ENCODE results near the gene CASZ1.
A peak's percentile ranks its signal among the peaks of the same experiment; 100 is the strongest.

The CASZ1 gene

GRCh38 chr1:10678852-10679251 is 117.6 kb downstream of the CASZ1 start:
- in situ Hi-C loops (cut with HindIII; ENCODE audit: low sequenced_read_pairs) = no loop called here
- DNase-seq (ENCODE audit: low read depth) = no peak
- no peak overlapping the region for H3K4me3 ChIP-seq (ENCODE audit: low read depth, low read length)
- TF ChIP-seq CTCF (IDR thresholded peaks at IDR 0.05; ENCODE audit: low read depth, low read length, missing control alignments) = no peak

GRCh38 chr1:10678402-10678801 is 118.0 kb downstream of the CASZ1 start:
- in situ Hi-C loops (cut with HindIII; ENCODE audit: low sequenced_read_pairs) = no loop called here
- TF ChIP-seq CTCF (IDR thresholded peaks at IDR 0.05; ENCODE audit: low read depth, low read length, missing control alignments) = no peak
- no peak overlapping the region for H3K4me3 ChIP-seq (ENCODE audit: low read depth, low read length)
- no peak for DNase-seq (ENCODE audit: low read depth)

- no peak overlapping the region for H3K4me3 ChIP-seq (ENCODE audit: low read depth, low read length)
- peak; percentile 4 for DNase-seq (ENCODE audit: low read depth)
- in situ Hi-C loops (cut with HindIII; ENCODE audit: low sequenced_read_pairs) = no loop called here
- no peak for TF ChIP-seq CTCF (IDR thresholded peaks at IDR 0.05; ENCODE audit: low read depth, low read length, missing control alignments)
Measured at GRCh38 chr1:10677491-10678391, 118.7 kb downstream of the CASZ1 start.

GRCh38 chr1:10676963-10677362 is 119.5 kb downstream of the CASZ1 start:
- in situ Hi-C loops (cut with HindIII; ENCODE audit: low sequenced_read_pairs) = no loop called here
- no peak for TF ChIP-seq CTCF (IDR thresholded peaks at IDR 0.05; ENCODE audit: low read depth, low read length, missing control alignments)
- no peak for DNase-seq (ENCODE audit: low read depth)
- H3K4me3 ChIP-seq (ENCODE audit: low read depth, low read length) = no peak overlapping the region

- no peak overlapping the region for H3K4me3 ChIP-seq (ENCODE audit: low read depth, low read length)
- DNase-seq (ENCODE audit: low read depth) = no peak
- in situ Hi-C loops (cut with HindIII; ENCODE audit: low sequenced_read_pairs) = no loop called here
- no peak for TF ChIP-seq CTCF (IDR thresholded peaks at IDR 0.05; ENCODE audit: low read depth, low read length, missing control alignments)
Measured at GRCh38 chr1:10675813-10676212, 120.6 kb downstream of the CASZ1 start.

- TF ChIP-seq CTCF (IDR thresholded peaks at IDR 0.05; ENCODE audit: low read depth, low read length, missing control alignments) = no peak
- H3K4me3 ChIP-seq (ENCODE audit: low read depth, low read length) = no peak overlapping the region
- no peak for DNase-seq (ENCODE audit: low read depth)
- in situ Hi-C loops (cut with HindIII; ENCODE audit: low sequenced_read_pairs) = no loop called here
Measured at GRCh38 chr1:10674700-10675609, 121.5 kb downstream of the CASZ1 start.

Data from astrocyte of the cerebellum (primary cell).